H1 (cell line): ENCODE results near the gene CD38. TPM values are rescaled to one million over a fixed set of nuclear protein-coding genes. Genes with fewer than 3 reads are reported as not detected.

Experiments used
- BACH1 ChIP-seq: IDR thresholded peaks from 2 replicates; pipeline ENCODE4 v1.6.1; 2012; ENCODE audit warnings: low read length, improper control_type of control experiment
- EGR1 ChIP-seq: IDR thresholded peaks from 2 replicates; pipeline ENCODE4 v1.6.1; 2011; ENCODE audit warnings: low read depth, low read length, borderline replicate concordance
- EP300 ChIP-seq, 2 experiments: IDR thresholded peaks; 1 replicate in 1 of 2; 2 replicates in 1 of 2; pipeline ENCODE4 v1.6.1; 2011 to 2012; ENCODE audit warnings: low read depth in 2 of 2, low read length in 2 of 2, mild to moderate bottlenecking in 2 of 2, borderline replicate concordance in 1 of 2, inconsistent platforms in 1 of 2, moderate library complexity in 1 of 2
- GABPA ChIP-seq: IDR thresholded peaks from 2 replicates; pipeline ENCODE4 v1.6.1; 2011; ENCODE audit warnings: mild to moderate bottlenecking, low read length, moderate library complexity, borderline replicate concordance; ENCODE audit not compliant: insufficient read depth
- YY1 ChIP-seq: IDR thresholded peaks from 2 replicates; pipeline ENCODE4 v1.6.1; 2011; ENCODE audit warnings: low read depth, mild to moderate bottlenecking, low read length
- polyA plus RNA-seq, 7 experiments: library from polyadenylated mRNA; depleted of rRNA in 3 of 7; stranded (reverse) in 5 of 7; unstranded in 2 of 7; fragments of >200 nt in 5 of 7; fragments of 200-250 nt in 2 of 7; gene quantifications; 1 replicate in 5 of 7; 2 replicates in 1 of 7; 4 replicates in 1 of 7; pipeline versions ENCODE4 v1.2.1 to v1.2.3, GENCODE V29; 2011 to 2013; ENCODE audit warnings: missing spikeins in 2 of 7, mixed read lengths in 2 of 7
- total RNA-seq: library from RNA; stranded (reverse); fragmentation: NEBNext Ultra II Directional; extraction: Animal tissue kit (Norgen Biotek cat#: 25700); gene quantifications from 2 replicates; pipeline ENCODE4 v1.2.1, GENCODE V29; 2021
- TF ChIP-seq, protein P1 (sequence below): fragments of 300-600 bp; sonication (generic); IDR thresholded peaks from 2 replicates; pipeline ENCODE4 v1.7.1; 2012; ENCODE audit warnings: low read length, moderate library complexity, mild to moderate bottlenecking, inconsistent platforms; ENCODE audit not compliant: insufficient replicate concordance

Gene CD38
- total and polyA plus RNA-seq, 2 of the 8 experiments (the other 6 are each of a cell fraction or from before 2014, with no cell fraction given) = 0.14 to 0.24 TPM

DNA sequence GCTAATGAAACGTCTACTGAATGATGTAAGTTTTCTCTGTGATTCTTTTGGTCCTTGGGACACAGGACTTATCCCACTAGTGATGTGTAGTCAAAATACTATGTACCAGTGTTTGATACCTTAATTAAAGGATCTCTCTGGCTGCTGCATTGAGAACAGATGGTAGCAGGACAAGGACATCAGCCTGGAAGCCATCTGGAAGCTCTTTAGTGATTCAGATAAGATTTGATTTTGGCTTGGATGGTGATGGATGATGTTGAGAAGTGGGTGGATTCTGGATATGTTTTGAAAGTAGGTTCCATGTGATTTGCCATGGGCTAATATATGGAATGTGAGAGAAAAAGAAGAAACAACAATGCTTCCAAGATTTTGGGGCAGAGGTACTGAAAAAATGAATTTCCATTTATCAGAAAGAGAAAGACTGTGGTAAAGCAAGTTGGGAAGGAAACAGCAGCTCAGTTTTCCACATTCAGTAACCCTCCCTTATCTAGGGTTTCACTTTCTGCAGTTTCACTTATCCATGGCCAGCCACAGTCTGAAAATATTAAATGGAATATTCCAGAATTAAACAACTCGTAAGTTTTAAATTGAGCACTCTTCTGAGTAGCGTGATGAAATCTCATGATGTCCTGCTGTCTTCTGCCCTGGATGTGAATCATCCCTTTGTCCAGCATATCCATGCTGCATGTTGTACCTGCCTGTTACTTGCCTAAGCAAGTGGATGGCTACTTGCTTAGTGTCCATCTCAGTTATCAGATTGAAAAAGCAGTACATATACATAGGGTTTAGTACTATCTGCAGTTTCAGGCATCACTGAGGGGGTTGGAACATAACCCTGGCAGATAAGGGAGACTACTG, 15.6 kb downstream of the CD38 start (continued):
- TF ChIP-seq, protein P1, sequence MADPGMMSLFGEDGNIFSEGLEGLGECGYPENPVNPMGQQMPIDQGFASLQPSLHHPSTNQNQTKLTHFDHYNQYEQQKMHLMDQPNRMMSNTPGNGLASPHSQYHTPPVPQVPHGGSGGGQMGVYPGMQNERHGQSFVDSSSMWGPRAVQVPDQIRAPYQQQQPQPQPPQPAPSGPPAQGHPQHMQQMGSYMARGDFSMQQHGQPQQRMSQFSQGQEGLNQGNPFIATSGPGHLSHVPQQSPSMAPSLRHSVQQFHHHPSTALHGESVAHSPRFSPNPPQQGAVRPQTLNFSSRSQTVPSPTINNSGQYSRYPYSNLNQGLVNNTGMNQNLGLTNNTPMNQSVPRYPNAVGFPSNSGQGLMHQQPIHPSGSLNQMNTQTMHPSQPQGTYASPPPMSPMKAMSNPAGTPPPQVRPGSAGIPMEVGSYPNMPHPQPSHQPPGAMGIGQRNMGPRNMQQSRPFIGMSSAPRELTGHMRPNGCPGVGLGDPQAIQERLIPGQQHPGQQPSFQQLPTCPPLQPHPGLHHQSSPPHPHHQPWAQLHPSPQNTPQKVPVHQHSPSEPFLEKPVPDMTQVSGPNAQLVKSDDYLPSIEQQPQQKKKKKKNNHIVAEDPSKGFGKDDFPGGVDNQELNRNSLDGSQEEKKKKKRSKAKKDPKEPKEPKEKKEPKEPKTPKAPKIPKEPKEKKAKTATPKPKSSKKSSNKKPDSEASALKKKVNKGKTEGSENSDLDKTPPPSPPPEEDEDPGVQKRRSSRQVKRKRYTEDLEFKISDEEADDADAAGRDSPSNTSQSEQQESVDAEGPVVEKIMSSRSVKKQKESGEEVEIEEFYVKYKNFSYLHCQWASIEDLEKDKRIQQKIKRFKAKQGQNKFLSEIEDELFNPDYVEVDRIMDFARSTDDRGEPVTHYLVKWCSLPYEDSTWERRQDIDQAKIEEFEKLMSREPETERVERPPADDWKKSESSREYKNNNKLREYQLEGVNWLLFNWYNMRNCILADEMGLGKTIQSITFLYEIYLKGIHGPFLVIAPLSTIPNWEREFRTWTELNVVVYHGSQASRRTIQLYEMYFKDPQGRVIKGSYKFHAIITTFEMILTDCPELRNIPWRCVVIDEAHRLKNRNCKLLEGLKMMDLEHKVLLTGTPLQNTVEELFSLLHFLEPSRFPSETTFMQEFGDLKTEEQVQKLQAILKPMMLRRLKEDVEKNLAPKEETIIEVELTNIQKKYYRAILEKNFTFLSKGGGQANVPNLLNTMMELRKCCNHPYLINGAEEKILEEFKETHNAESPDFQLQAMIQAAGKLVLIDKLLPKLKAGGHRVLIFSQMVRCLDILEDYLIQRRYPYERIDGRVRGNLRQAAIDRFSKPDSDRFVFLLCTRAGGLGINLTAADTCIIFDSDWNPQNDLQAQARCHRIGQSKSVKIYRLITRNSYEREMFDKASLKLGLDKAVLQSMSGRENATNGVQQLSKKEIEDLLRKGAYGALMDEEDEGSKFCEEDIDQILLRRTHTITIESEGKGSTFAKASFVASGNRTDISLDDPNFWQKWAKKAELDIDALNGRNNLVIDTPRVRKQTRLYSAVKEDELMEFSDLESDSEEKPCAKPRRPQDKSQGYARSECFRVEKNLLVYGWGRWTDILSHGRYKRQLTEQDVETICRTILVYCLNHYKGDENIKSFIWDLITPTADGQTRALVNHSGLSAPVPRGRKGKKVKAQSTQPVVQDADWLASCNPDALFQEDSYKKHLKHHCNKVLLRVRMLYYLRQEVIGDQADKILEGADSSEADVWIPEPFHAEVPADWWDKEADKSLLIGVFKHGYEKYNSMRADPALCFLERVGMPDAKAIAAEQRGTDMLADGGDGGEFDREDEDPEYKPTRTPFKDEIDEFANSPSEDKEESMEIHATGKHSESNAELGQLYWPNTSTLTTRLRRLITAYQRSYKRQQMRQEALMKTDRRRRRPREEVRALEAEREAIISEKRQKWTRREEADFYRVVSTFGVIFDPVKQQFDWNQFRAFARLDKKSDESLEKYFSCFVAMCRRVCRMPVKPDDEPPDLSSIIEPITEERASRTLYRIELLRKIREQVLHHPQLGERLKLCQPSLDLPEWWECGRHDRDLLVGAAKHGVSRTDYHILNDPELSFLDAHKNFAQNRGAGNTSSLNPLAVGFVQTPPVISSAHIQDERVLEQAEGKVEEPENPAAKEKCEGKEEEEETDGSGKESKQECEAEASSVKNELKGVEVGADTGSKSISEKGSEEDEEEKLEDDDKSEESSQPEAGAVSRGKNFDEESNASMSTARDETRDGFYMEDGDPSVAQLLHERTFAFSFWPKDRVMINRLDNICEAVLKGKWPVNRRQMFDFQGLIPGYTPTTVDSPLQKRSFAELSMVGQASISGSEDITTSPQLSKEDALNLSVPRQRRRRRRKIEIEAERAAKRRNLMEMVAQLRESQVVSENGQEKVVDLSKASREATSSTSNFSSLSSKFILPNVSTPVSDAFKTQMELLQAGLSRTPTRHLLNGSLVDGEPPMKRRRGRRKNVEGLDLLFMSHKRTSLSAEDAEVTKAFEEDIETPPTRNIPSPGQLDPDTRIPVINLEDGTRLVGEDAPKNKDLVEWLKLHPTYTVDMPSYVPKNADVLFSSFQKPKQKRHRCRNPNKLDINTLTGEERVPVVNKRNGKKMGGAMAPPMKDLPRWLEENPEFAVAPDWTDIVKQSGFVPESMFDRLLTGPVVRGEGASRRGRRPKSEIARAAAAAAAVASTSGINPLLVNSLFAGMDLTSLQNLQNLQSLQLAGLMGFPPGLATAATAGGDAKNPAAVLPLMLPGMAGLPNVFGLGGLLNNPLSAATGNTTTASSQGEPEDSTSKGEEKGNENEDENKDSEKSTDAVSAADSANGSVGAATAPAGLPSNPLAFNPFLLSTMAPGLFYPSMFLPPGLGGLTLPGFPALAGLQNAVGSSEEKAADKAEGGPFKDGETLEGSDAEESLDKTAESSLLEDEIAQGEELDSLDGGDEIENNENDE = no peak
- TF ChIP-seq GABPA = no peak
- TF ChIP-seq YY1 = no peak
- TF ChIP-seq EGR1 = no peak
- TF ChIP-seq BACH1 = no peak
- no peak for TF ChIP-seq EP300 (IDR thresholded peaks at IDR 0.05; ENCODE audit: borderline replicate concordance in 1 of 2, low read depth in 2 of 2, low read length in 2 of 2)
